Stimulated activated CD4-positive, alpha-beta T cell treated with anti-CD3 and anti-CD28 coated beads, Interleukin-1b, Interleukin-23, amount 100 ng/mL, for 4 hours (primary cell): ENCODE results near the gene NIPBL.
"Not testable (repeated sequence)": the region's sequence is repeated elsewhere in the genome, so short reads cannot be mapped to it uniquely, and the experiment has no call there.

ENCODE experiments used
- DNase-seq, 2 donors: peaks; one replicate each; pipeline ENCODE4 v3.0.0-alpha.2; 2020; ENCODE audit warnings: low read depth in 2 of 2

NIPBL gene

DNA sequence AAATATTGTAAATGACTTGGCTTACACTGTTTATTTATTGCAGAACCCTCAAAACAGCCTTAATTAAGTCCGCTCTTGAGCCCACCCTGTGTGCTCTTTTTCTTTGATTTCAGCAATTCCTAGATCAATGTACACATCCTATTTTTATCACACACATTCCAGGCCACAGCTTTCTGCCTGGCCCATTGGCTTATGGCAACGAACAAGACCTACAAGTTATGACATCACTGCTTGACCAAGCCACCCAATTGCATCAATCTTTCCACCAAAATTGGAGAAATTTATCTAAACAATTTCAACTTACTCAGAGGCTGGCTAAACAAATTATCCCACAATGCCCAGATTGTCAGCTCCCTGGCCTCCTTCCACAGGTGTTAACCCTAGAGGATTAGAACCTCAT, 214.2 kb downstream of the NIPBL start:
- no peak for DNase-seq

DNA sequence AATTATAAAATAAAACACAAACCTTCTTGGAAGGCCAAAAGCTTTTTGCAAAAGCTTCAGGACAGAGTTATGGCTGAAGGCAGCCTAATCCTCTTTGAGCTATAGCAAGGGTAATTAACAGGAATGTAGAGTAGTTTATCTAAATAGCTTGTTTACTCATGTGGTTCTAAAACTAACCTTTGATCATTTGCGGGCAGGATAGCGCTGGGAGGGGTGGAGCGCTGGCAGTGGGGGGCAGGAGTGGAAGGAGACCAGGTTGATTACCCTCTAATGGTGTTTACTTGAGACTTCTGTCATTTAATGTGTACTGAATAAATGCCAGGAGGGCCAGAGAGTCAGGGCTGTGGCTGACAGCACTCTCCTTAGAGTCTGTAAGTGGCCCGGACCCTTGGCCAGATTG, 217.2 kb downstream of the NIPBL start:
- not testable (repeated sequence) for DNase-seq

DNA sequence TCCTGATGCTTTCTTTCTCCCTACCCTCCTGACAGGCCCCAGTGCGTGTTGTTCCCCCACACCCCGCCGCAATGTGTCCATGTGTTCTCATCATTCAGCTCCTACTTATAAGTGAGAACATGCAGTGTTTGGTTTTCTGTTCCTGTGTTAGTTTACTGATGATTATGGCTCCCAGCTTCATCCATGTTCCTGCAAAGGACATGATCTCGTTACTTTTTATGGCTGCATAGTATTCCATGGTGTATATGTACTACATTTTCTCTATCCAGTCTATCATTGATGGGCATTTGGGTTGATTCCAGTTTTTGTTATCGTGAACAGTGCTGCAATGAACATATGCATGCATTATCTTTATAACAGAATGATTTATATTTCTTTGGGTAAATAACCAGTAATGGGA, 222.7 kb downstream of the NIPBL start:
- not testable (repeated sequence) for DNase-seq

DNA sequence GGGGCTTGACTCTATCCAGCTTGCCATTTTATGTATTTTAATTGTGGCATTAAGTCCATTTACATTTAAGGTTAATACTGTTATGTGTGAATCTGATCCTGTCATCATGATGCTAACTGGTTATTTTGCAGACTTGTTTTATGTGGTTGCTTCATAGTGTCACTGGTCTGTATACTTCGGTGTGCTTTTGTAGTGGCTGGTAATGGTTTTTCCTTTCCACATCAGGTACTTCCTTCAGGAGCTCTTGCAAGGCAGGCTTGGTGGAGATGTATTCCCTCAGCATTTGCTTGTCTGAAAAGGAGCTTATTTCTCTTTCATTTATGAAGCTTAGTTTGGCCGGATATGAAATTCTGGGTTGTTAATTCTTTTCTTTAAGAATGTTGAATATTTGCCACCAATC, 226.7 kb downstream of the NIPBL start:
- DNase-seq: no peak

DNA sequence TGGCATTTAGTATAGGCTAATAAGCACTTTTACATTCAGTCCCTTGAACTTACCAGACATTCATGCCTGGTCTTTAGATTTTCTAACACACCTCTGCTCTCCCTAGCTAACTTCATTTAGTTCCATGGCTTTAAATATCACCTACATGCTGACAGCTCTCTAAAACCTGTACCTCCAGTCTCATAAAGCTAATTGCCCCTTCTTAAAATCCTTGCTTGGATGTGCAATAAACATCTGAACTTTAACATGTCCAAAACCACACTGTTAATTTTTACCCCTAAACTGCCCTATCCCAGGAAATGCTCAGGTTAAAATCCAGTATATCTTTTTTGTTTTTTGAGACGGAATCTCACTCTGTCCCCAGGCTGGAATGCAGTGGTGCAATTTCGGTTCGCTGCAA, 232.8 kb downstream of the NIPBL start:
- DNase-seq: no peak

DNA sequence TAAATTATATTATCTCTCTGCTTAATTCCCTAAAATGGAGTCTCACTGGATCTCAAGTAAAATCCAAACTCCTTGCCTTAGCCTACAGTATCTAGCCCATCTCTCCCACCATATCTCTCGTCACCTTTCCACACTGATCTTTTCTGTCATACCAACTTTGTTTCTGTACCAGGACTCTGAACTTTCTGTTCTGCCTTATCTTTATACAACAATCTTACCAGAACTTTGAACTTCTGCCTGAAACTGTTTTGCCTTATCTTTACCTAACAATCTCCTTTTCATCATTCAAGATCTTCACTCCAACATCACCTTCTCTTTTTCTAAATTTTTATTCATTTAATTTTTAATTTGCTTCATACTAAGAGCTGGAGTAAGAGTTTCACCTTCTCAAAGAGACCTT, 233.6 kb downstream of the NIPBL start:
- no peak for DNase-seq

DNA sequence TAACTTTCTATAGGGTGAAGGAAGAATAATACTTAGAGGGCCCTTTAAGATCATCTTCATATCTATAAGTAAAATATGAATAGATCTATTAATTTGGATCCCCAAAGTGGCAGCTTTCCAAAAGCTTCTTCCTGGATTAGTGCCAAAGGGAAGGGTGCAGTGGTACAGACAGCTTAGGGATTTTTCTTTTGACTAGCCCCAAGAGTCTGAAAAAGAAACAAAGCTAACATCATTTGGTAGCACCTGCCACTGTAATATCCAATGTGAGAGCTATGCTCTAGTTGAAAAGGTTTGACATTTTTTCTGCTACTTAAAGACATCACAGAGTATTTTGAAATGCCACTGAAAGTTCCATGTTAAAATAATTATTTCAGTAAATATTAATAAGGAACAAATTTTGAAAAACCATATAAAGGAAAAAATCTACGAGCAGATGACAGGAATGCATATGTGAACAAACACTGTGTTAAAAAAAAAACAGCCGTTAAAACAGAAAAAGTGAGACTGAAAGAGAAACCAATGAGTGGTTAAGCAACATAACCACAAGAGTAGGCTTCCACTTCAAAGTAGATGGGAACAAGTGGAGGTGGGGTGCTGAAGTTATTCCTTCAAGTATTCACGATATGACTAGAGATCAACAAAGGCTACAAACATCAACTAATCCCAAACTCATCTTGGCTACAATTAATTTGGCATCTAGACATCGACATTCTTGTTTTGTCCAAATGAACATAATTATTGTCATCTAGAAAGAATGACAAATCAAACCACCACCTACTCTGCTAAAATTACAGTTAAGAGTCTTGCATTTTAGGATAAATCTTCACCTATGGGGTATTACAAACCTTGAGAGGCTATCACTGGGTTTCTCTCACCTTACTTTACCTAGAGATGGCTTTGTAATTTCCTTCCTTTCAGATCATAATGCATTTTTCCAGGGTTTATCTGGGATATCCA, 235.1 kb downstream of the NIPBL start:
- no peak for DNase-seq

DNA sequence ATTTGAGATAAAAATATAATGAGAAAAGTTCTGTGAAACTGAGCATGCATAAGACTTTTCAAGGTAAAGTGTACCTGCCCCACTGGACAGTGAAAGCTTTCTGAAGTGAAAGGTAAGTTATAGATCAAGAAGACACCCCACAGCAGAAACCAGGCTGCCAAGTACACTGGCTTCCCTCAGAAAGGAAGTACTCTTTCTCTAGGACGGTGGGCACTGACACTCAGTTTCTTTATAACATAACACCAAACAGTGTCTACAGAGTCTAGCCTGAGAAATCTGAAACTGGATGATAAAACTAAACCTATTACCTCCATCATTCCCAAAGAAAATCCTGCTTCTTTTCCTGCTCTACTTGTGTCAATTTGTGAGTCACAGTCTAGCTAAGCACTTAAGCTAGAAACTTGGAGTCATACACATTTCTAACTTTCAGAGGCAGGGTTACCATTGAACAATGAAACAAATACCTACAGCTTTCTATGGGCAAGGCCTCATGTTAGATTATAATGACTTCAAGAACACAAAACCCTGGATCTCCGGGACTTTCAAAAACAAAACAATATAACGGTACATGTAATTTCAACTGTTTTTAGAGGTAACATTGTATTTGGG, 235.9 kb downstream of the NIPBL start:
- DNase-seq: no peak
